Small intestine (tissue), 7 donors: ENCODE data around the gene ANKRD24. TPM values are rescaled to one million over a fixed set of nuclear protein-coding genes. Genes with fewer than 3 reads are reported as not detected.

Experiments used
- DNase-seq, 2 donors: peaks; one replicate each; pipeline versions ENCODE4 v3.0.0 to v3.0.0-alpha.2; 2013
- FAIRE-seq: peaks from 2 replicates; lab custom pipeline; 2012; peaks lifted over from hg19 to GRCh38; lab: Jason Lieb, UNC
- H3K27ac ChIP-seq, 3 donors: one replicate each; pipeline ENCODE4 v1.5.1; 2013; ENCODE audit warnings: low read length in 2 of 3, mild to moderate bottlenecking in 2 of 3, control low read depth in 1 of 3, inconsistent platforms in 1 of 3, low read depth in 1 of 3, moderate library complexity in 1 of 3
- H3K27me3 ChIP-seq, 3 donors: one replicate each; pipeline ENCODE4 v1.6.1; 2013; ENCODE audit warnings: low read length in 3 of 3, inconsistent platforms in 1 of 3; ENCODE audit not compliant: control insufficient read depth in 3 of 3, insufficient read depth in 3 of 3
- H3K36me3 ChIP-seq, 3 donors: one replicate each; pipeline ENCODE4 v1.6.1; 2013; ENCODE audit warnings: low read length in 3 of 3, inconsistent platforms in 1 of 3, low read depth in 1 of 3, mild to moderate bottlenecking in 1 of 3, moderate library complexity in 1 of 3; ENCODE audit not compliant: control insufficient read depth in 3 of 3, insufficient read depth in 2 of 3
- H3K4me1 ChIP-seq, 3 donors: one replicate each; pipeline ENCODE4 v1.6.1; 2013; ENCODE audit warnings: low read length in 2 of 3, inconsistent platforms in 1 of 3, low read depth in 1 of 3, mild to moderate bottlenecking in 1 of 3, moderate library complexity in 1 of 3; ENCODE audit not compliant: control insufficient read depth in 3 of 3, insufficient read depth in 2 of 3
- H3K4me3 ChIP-seq, 3 donors: one replicate each; pipeline ENCODE4 v1.5.1; 2013; ENCODE audit warnings: low read length in 3 of 3, control low read depth in 1 of 3, inconsistent platforms in 1 of 3, low read depth in 1 of 3, mild to moderate bottlenecking in 1 of 3, moderate library complexity in 1 of 3
- H3K9me3 ChIP-seq, 2 donors: one replicate each; pipeline ENCODE4 v1.6.1; 2013; ENCODE audit warnings: low read depth in 1 of 2, low read length in 1 of 2; ENCODE audit not compliant: control insufficient read depth in 2 of 2, insufficient read depth in 1 of 2
- WGBS, 3 donors: extraction: QIAGEN DNeasy Blood & Tissue Kit; methylation state at CpG; one replicate each; pipeline ENCODE4 v1.1.7; 2013; 5-methylcytosine and 5-hydroxymethylcytosine counted together
- polyA plus RNA-seq, 4 donors: library from polyadenylated mRNA; stranded (reverse) in 3 of 4; unstranded in 1 of 4; fragments of 200-250 nt in 3 of 4; fragments of 120-200 nt in 1 of 4; gene quantifications; one replicate each; pipeline versions ENCODE4 v1.2.1 to v1.2.3, GENCODE V29; 2013
- donor health status: healthy with polysubstance abuse.
- donor health status: control.
- donor health status: control.
- donor health status: Bipolar disorder and iron deficiency.
- donor health status: healthy.

Gene ANKRD24
- polyA plus RNA-seq, 4 donors, result 1.6 to 3.1 (median 2.3) TPM

DNA sequence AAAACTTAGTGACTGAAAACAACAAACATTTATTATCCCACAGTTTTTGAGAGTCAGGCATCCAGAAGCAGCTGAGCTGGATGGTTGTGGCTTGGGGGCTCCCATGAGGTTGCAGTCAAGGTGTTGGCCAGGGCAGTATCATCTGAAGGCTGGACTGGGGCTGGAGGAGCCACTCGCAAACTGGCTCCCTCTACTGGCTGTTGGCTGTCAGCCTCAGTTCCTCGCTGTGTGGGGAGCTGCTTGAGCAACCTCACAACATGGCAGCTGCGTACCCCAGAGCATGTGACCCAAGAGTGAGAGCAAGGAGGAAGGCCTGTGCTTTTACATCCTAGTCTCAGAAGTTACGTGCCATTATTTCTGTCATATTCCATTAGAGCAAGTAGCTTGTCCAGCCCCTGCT lies 74.1 kb downstream of the ANKRD24 start:
- WGBS, 3 donors, result 97 to 99% (median 97%) methylated on average over 4 of the region's 4 CpGs
- Histone ChIP-seq H3K4me1 (no peaks in the 10 kb centered on the region), H3K4me3 (no peak overlapping the region), H3K9me3 (peaks cover 0 to 29% of the 10 kb centered on the region in 2 donors), H3K27ac (no peak overlapping the region), H3K36me3 (peaks cover 29 to 88% (median 40%) of the 10 kb centered on the region in 3 donors), H3K27me3 (no peaks in the 10 kb centered on the region)
- DNase-seq (no peak), FAIRE-seq (no peak)

- Histone ChIP-seq H3K27ac (no peak overlapping the region), H3K4me3 (no peak overlapping the region), H3K4me1 (no peaks in the 10 kb centered on the region), H3K36me3 (peaks cover 29 to 88% (median 40%) of the 10 kb centered on the region in 3 donors), H3K27me3 (no peaks in the 10 kb centered on the region), H3K9me3 (peaks cover 0 to 29% of the 10 kb centered on the region in 2 donors)
- 89 to 96% (median 89%) methylated on average over 6 of the region's 6 CpGs for WGBS, 3 donors
- no peak for DNase-seq
- FAIRE-seq, result no peak
These were observed 74.5 kb downstream of the ANKRD24 start for GRCh38 chr19:4257025-4257424.

DNA sequence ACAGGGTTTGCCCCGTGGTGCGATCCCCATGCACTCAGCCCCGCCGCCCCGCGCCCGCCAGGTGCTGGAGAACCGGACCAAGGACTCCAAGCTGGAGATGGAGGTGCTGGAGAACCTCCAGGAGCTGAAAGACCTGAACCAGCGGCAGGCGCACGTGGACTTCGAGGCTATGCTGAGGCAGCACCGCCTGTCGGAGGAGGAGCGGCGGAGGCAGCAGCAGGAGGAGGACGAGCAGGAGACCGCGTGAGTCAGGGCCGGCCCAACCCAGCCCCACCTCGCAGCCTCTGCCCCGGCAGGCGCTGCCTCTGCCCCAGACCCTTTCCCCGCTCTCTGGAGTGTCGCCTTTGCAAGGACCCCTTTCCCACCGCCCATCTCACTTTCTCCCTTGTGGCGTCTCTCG lies 75.7 kb downstream of the ANKRD24 start:
- Histone ChIP-seq H3K4me1 (no peaks in the 10 kb centered on the region), H3K36me3 (peaks cover 32 to 89% (median 41%) of the 10 kb centered on the region in 3 donors), H3K4me3 (no peak overlapping the region), H3K9me3 (peaks cover 0 to 23% of the 10 kb centered on the region in 2 donors), H3K27ac (no peak overlapping the region), H3K27me3 (no peaks in the 10 kb centered on the region)
- FAIRE-seq (no peak), DNase-seq (no peak)
- WGBS, 3 donors, result 94 to 95% (median 95%) methylated on average over 20 to 28 of the region's 28 CpGs

DNA sequence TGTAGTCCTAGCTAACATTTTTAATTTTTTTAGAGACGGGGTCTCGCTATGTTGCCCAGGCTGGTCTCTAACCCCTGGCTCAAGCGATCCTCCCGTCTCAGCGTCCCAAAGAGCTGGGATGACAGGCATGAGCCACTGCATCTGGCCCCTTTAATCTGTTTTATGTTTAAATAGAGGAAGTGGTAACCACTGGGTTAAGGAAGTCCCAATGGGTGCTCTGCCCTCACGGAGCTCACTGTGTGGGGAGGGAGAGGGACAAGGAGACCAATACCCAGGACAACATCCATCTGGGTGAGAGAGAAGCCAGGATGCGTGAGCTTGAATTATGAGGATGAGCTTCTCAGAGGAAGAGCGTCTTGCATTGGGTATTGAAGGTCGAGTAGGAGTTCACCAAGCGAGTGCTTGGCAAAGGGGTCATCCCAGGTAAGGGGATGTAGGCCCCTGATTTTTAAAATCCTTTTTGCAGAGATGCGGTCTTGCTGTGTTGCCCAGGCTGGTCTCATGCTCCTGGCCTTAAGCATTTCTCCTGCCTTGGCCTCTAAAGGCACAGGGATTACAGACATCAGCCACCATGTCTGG lies 78.2 kb downstream of the ANKRD24 start:
- WGBS, 3 donors, result 92 to 96% (median 92%) methylated on average over 11 of the region's 11 CpGs
- H3K36me3 ChIP-seq, result peaks cover 29 to 87% (median 29%) of the 10 kb centered on the region in 3 donors

GRCh38 chr19:4264812-4265211 lies 82.3 kb downstream of the ANKRD24 start:
- no peak for DNase-seq
- Histone ChIP-seq H3K36me3 (peaks cover 13 to 84% (median 20%) of the 10 kb centered on the region in 3 donors), H3K27ac (no peak overlapping the region), H3K27me3 (no peaks in the 10 kb centered on the region), H3K9me3 (no peaks in the 10 kb centered on the region), H3K4me3 (no peak overlapping the region), H3K4me1 (peaks cover 0 to 3% (median 2%) of the 10 kb centered on the region in 3 donors)
- WGBS, 3 donors, result 55 to 73% (median 56%) methylated on average over 4 of the region's 4 CpGs
- no peak for FAIRE-seq

More for the DNA sequence above, 78.2 kb downstream of the ANKRD24 start:
- H3K4me1 ChIP-seq, result no peaks in the 10 kb centered on the region
- H3K27ac ChIP-seq, result no peak overlapping the region
- no peak for FAIRE-seq
- no peak for DNase-seq
- H3K4me3 ChIP-seq, result no peak overlapping the region
- H3K9me3 ChIP-seq, result peaks cover 0 to 9% of the 10 kb centered on the region in 2 donors
- no peaks in the 10 kb centered on the region for H3K27me3 ChIP-seq

- Histone ChIP-seq H3K36me3 (peaks cover 10 to 84% (median 21%) of the 10 kb centered on the region in 3 donors), H3K27ac (no peak overlapping the region), H3K4me1 (peaks cover 0 to 3% (median 2%) of the 10 kb centered on the region in 3 donors), H3K9me3 (no peaks in the 10 kb centered on the region), H3K27me3 (no peaks in the 10 kb centered on the region), H3K4me3 (no peak overlapping the region)
- 88 to 94% (median 90%) methylated on average over 18 of the region's 18 CpGs for WGBS, 3 donors
- no peak for DNase-seq
- FAIRE-seq, result no peak
These were observed 83.9 kb downstream of the ANKRD24 start for GRCh38 chr19:4266253-4267000.

DNA sequence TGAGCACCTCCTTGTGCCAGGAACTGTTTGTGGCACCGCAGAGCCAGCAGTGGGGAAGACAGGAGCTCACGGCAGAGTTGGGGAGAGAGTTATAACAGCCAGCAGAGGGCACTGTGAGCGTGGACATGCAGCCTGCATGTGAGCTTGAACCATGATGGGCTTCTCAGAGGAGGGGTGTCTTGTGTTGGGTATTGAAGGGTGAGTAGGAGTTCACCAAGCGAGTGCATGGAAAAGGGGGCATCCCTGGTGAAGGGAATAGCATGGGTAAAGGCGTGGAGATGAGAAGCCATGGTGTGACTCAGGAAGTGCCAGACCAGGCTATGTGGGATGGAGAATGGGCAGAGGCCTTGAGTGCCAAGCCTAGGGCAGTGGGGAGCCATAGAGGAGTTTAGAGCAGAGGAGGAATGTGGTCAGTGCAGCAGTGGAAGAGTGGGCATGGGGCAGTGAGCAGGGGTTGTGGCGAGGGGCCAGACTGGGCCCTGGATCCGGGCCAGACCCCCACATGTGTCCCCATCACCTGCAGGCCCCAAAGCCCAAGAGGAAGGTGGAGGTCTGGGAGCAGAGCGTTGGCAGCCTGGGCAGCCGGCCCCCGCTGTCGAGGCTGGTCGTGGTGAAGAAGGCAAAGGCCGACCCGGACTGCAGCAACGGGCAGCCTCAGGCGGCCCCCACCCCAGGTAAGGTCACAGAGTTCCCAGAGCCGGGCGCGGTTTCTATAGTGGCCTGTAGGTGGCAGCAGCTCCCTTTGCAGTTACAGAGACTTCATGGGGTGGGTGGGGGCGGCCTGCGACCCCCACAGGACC lies 84.8 kb downstream of the ANKRD24 start:
- no peak for FAIRE-seq
- Histone ChIP-seq H3K27ac (peak overlapping the region in 1 of 3 donors; percentile 35), H3K27me3 (no peaks in the 10 kb centered on the region), H3K4me3 (no peak overlapping the region), H3K36me3 (peaks cover 7 to 85% (median 21%) of the 10 kb centered on the region in 3 donors), H3K4me1 (peaks cover 0 to 3% (median 2%) of the 10 kb centered on the region in 3 donors), H3K9me3 (peaks cover 0 to 3% of the 10 kb centered on the region in 2 donors)
- DNase-seq, result peak; percentile 43 to 64
- WGBS, 3 donors, result 29 to 48% (median 32%) methylated on average over 20 to 21 of the region's 21 CpGs
